Stimulated activated CD4-positive, alpha-beta T cell treated with anti-CD3 and anti-CD28 coated beads, Interleukin-2, amount 100 ng/mL, for 4 hours (primary cell): ENCODE measurements around the gene NUDT16L1.

ENCODE experiments used
- DNase-seq: peaks from one replicate; pipeline ENCODE4 v3.0.0-alpha.2; 2020; ENCODE audit warnings: low read depth

Gene NUDT16L1

GRCh38 chr16:4683255-4684057, 9.9 kb upstream of the NUDT16L1 start:
- no peak for DNase-seq

- DNase-seq: no peak
Measured at GRCh38 chr16:4684058-4684715, 9.2 kb upstream of the NUDT16L1 start.

GRCh38 chr16:4684763-4685162, 8.6 kb upstream of the NUDT16L1 start:
- no peak for DNase-seq

GRCh38 chr16:4685292-4685691, 8.1 kb upstream of the NUDT16L1 start:
- no peak for DNase-seq

GRCh38 chr16:4685776-4686496, 7.4 kb upstream of the NUDT16L1 start:
- no peak for DNase-seq

GRCh38 chr16:4686497-4687210, 6.7 kb upstream of the NUDT16L1 start:
- DNase-seq: no peak

- no peak for DNase-seq
Measured at GRCh38 chr16:4687416-4687815, 5.9 kb upstream of the NUDT16L1 start.

GRCh38 chr16:4687946-4688673, 5.3 kb upstream of the NUDT16L1 start:
- DNase-seq: no peak

GRCh38 chr16:4688674-4689045, 4.7 kb upstream of the NUDT16L1 start:
- no peak for DNase-seq

- no peak for DNase-seq
Measured at GRCh38 chr16:4689091-4689671, 4.2 kb upstream of the NUDT16L1 start.

GRCh38 chr16:4689864-4690704, 3.3 kb upstream of the NUDT16L1 start:
- DNase-seq: no peak

- no peak for DNase-seq
Measured at GRCh38 chr16:4690946-4691665, 2.3 kb upstream of the NUDT16L1 start.

- no peak for DNase-seq
Measured at GRCh38 chr16:4691666-4692412, 1.5 kb upstream of the NUDT16L1 start.

GRCh38 chr16:4692460-4693295, 684 bp upstream of the NUDT16L1 start:
- no peak for DNase-seq

GRCh38 chr16:4693956-4694641, 737 bp downstream of the NUDT16L1 start:
- peak; percentile 22 for DNase-seq

- no peak for DNase-seq
Measured at GRCh38 chr16:4694642-4695451, 1.5 kb downstream of the NUDT16L1 start.
